Heart right ventricle (tissue), 16 donors: ENCODE measurements around the gene CDK13. TPM values are rescaled to one million over a fixed set of nuclear protein-coding genes. Genes with fewer than 3 reads are reported as not detected.

ENCODE experiments used
- ATAC-seq, 8 donors: fragments of 200-7000 bp; cut with Tn5 transposase; one replicate each; pipeline ENCODE4 v1.9.1; 2020; ENCODE audit warnings: mild to moderate bottlenecking in 8 of 8, moderate library complexity in 8 of 8, moderate number of reproducible peaks in 1 of 8
- DNase-seq, 2 donors: peaks; one replicate each; pipeline ENCODE4 v3.0.0-alpha.2; 2020
- H3K27ac ChIP-seq, 10 donors: fragments of 200-600 bp; sonication (generic) in 2 of 10; one replicate each; pipeline versions ENCODE4 v1.5.0 to v1.8.0; 2020 to 2022; ENCODE audit warnings: mild to moderate bottlenecking in 3 of 10
- H3K27me3 ChIP-seq, 7 donors: fragments of 200-600 bp; one replicate each; pipeline ENCODE4 v1.8.0; 2021 to 2022; ENCODE audit warnings: mild to moderate bottlenecking in 2 of 7
- H3K36me3 ChIP-seq, 9 donors: fragments of 200-600 bp; sonication (generic) in 1 of 9; one replicate each; pipeline versions ENCODE4 v1.5.0 to v1.8.0; 2020 to 2022; ENCODE audit warnings: mild to moderate bottlenecking in 2 of 9
- H3K4me1 ChIP-seq, 9 donors: fragments of 200-600 bp; sonication (generic) in 1 of 9; one replicate each; pipeline versions ENCODE4 v1.5.0 to v1.8.0; 2020 to 2022; ENCODE audit warnings: mild to moderate bottlenecking in 4 of 9
- H3K4me3 ChIP-seq, 10 donors: fragments of 200-600 bp; sonication (generic) in 2 of 10; one replicate each; pipeline versions ENCODE4 v1.5.0 to v1.8.0; 2020 to 2022; ENCODE audit warnings: mild to moderate bottlenecking in 7 of 10, moderate library complexity in 2 of 10
- H3K9me3 ChIP-seq, 11 donors: fragments of 200-600 bp in 10 of 11; sonication (generic) in 2 of 11; one replicate each; pipeline versions ENCODE4 v1.5.0 to v1.8.0; 2013 to 2022; ENCODE audit warnings: mild to moderate bottlenecking in 2 of 11, control low read depth in 1 of 11, moderate library complexity in 1 of 11
- CTCF ChIP-seq, 9 donors: fragments of 200-600 bp; sonication (generic) in 2 of 9; IDR thresholded peaks; one replicate each; pipeline versions ENCODE4 v1.5.0 to v1.8.0; 2021 to 2022; ENCODE audit warnings: antibody characterized with exemption in 9 of 9, mild to moderate bottlenecking in 5 of 9, moderate library complexity in 1 of 9
- WGBS, 2 donors: extraction: QIAGEN DNeasy Blood & Tissue Kit; methylation state at CpG; one replicate each; pipeline ENCODE4 v1.1.7; 2013; ENCODE audit warnings: inconsistent platforms in 1 of 2; 5-methylcytosine and 5-hydroxymethylcytosine counted together
- intact Hi-C, 10 donors: fragments of 100-400 bp; cut with DNase I; formaldehyde crosslinking; loops; one replicate each; pipeline versions ENCODE4 v1.11.1 to v1.14.2; 2022
- polyA plus RNA-seq, 2 donors: library from polyadenylated mRNA; stranded (reverse); fragments of 200-250 nt; gene quantifications; one replicate each; pipeline ENCODE4 v1.2.3, GENCODE V29; 2013
- total RNA-seq, 10 donors: library from RNA; stranded (reverse); fragmentation: NEBNext Ultra II Directional in 3 of 10; extraction: Animal tissue kit (Norgen Biotek cat#: 25700) in 3 of 10; gene quantifications; one replicate each; pipeline versions ENCODE4 v1.2.1 to v1.2.4, GENCODE V29; 2021 to 2023
- donor health status: Arrhythmogenic right ventricular cardiomyopathy.
- donor health status: ischemic (EF 13 %, LVEDD 7.1; RV severe dilation, severe dysfunction).
- donor health status: healthy with polysubstance abuse.
- donor health status: DM: no; HTN: yes; CAD: no.
- donor health status: DM: no; HTN: no; CAD: no.
- donor health status: ischemic (EF 25% LVEDD 6.9; RV normal size, moderate dysfunction).
- donor health status: ischemic (EF 25% LVEDD 5.7; RV mildly dilated, moderate dysfunction).
- donor health status: healthy.
- donor health status: DM: yes; HTN: yes; CAD: no.
- donor health status: Ischemic cardiomyopathy.
- donor health status: ischemic (EF 35%, LVEDD 5.7; RV mildly dilated, moderate dysfunction).
- donor health status: nonischemic (EF 11% LVEDD 7.7; RV severe dilation, severe dysfunction).
- donor health status: DM: yes; HTN: yes; CAD: no.
- donor health status: PGD.
- donor health status: ischemic (EF 29% LVEDD 5.4; RV normal size, mild dysfunction).
- donor health status: nonischemic (EF 23%, LVEDD 6.1; RV moderate dilation, normal function).

The CDK13 gene
- total and polyA plus RNA-seq, 12 donors: 10.2 to 28.8 (median 22.4) TPM

GRCh38 chr7:39926111-39926510, 23.9 kb upstream of the CDK13 start:
- no peak overlapping the region for H3K4me3 ChIP-seq
- no peak overlapping the region for H3K27ac ChIP-seq
- intact Hi-C loops: no loop called here
- TF ChIP-seq CTCF (IDR thresholded peaks at IDR 0.05): no peak
- no peaks in the 10 kb centered on the region for H3K9me3 ChIP-seq
- DNase-seq (no peak), ATAC-seq (no peak)
- H3K4me1 ChIP-seq: peaks cover 0 to 2% (median 0%) of the 10 kb centered on the region in 9 donors
- no peaks in the 10 kb centered on the region for H3K36me3 ChIP-seq
- H3K27me3 ChIP-seq: no peaks in the 10 kb centered on the region

GRCh38 chr7:39927018-39927417, 23.0 kb upstream of the CDK13 start:
- no peak overlapping the region for H3K4me3 ChIP-seq
- WGBS, 2 donors: 91 to 96% methylated on average over 7 of the region's 7 CpGs
- DNase-seq (no peak), ATAC-seq (no peak)
- no peak overlapping the region for H3K27ac ChIP-seq
- intact Hi-C loops: no loop called here
- no peaks in the 10 kb centered on the region for H3K36me3 ChIP-seq
- no peaks in the 10 kb centered on the region for H3K9me3 ChIP-seq
- H3K27me3 ChIP-seq: no peaks in the 10 kb centered on the region
- no peak for TF ChIP-seq CTCF (IDR thresholded peaks at IDR 0.05)
- H3K4me1 ChIP-seq: peaks cover 0 to 7% (median 0%) of the 10 kb centered on the region in 9 donors

GRCh38 chr7:39934132-39934531, 15.9 kb upstream of the CDK13 start:
- Histone ChIP-seq H3K36me3 (no peaks in the 10 kb centered on the region), H3K27ac (no peak overlapping the region), H3K9me3 (no peaks in the 10 kb centered on the region), H3K4me3 (no peak overlapping the region), H3K4me1 (peaks cover 0 to 7% (median 0%) of the 10 kb centered on the region in 9 donors), H3K27me3 (no peaks in the 10 kb centered on the region)
- no peak for DNase-seq
- ATAC-seq: no peak
- intact Hi-C loops: no loop called here
- WGBS, 2 donors: 97 to 98% methylated on average over 1 of the region's 1 CpG
- no peak for TF ChIP-seq CTCF (IDR thresholded peaks at IDR 0.05)

GRCh38 chr7:39936761-39937160, 13.3 kb upstream of the CDK13 start:
- H3K4me1 ChIP-seq: no peaks in the 10 kb centered on the region
- no peak overlapping the region for H3K4me3 ChIP-seq
- intact Hi-C loops: no loop called here
- H3K36me3 ChIP-seq: no peaks in the 10 kb centered on the region
- H3K27ac ChIP-seq: no peak overlapping the region
- DNase-seq: no peak
- H3K9me3 ChIP-seq: no peaks in the 10 kb centered on the region
- 55 to 64% methylated on average over 3 of the region's 3 CpGs for WGBS, 2 donors
- TF ChIP-seq CTCF (IDR thresholded peaks at IDR 0.05): no peak
- ATAC-seq: no peak
- no peaks in the 10 kb centered on the region for H3K27me3 ChIP-seq
